IMR-90 (cell line): ENCODE data around the gene TGFB3. TPM values are rescaled to one million over a fixed set of nuclear protein-coding genes. Genes with fewer than 3 reads are reported as not detected.

Experiments
- ATAC-seq: fragments of 200-7000 bp; cut with Tn5 transposase; 2 replicates; pipeline ENCODE4 v1.9.1; 2020; ENCODE audit warnings: low read depth, mild to moderate bottlenecking, moderate library complexity
- BruUV-seq: library from RNA; stranded (reverse); fragments of 400-500 nt; replicated peaks from 2 replicates; lab custom pipeline; 2021; lab: Mats Ljungman, UMichigan
- CTCF ChIA-PET: fragments of 300-600 bp; formaldehyde crosslinking; extraction: SDS; loops from one replicate; lab custom pipeline; 2021; ENCODE audit warnings: antibody characterized with exemption; lab: Yijun Ruan, JAX
- POLR2A ChIA-PET: fragments of 300-600 bp; sonication (Branson Sonifier 250); formaldehyde crosslinking; loops from one replicate; lab custom pipeline; 2022; ENCODE audit warnings: antibody characterized with exemption; ENCODE audit not compliant: unreplicated experiment; lab: Charles Lee
- DNase-seq: peaks from one replicate; pipeline ENCODE4 v3.0.0; 2013
- H2AFZ ChIP-seq: replicated peaks from 2 replicates; pipeline ENCODE3; 2013; ENCODE audit warnings: low read length, mild to moderate bottlenecking; ENCODE audit not compliant: poor library complexity
- H2AK5ac ChIP-seq: 2 replicates; pipeline ENCODE4 v1.6.1; 2013; ENCODE audit warnings: low read depth, low read length, inconsistent platforms
- H2AK9ac ChIP-seq: replicated peaks from 2 replicates; pipeline ENCODE3; 2013; ENCODE audit warnings: mild to moderate bottlenecking, low read depth, low read length, moderate library complexity; ENCODE audit not compliant: poor library complexity
- H2BK120ac ChIP-seq: 2 replicates; pipeline ENCODE4 v1.6.1; 2013; ENCODE audit warnings: low read depth, low read length, inconsistent platforms
- H2BK15ac ChIP-seq: 3 replicates; pipeline ENCODE4 v1.6.1; 2013; ENCODE audit warnings: low read depth, low read length, inconsistent platforms
- H2BK20ac ChIP-seq: 2 replicates; pipeline ENCODE4 v1.6.1; 2013; ENCODE audit warnings: low read depth, mild to moderate bottlenecking, inconsistent platforms, low read length, moderate library complexity
- H2BK5ac ChIP-seq: 2 replicates; pipeline ENCODE4 v1.6.1; 2013; ENCODE audit warnings: mild to moderate bottlenecking, low read depth, low read length, inconsistent platforms; ENCODE audit not compliant: poor library complexity, severe bottlenecking
- H3K14ac ChIP-seq: replicated peaks from 2 replicates; pipeline ENCODE4 v1.6.1; 2013; ENCODE audit warnings: low read depth, low read length, inconsistent platforms
- H3K18ac ChIP-seq: 2 replicates; pipeline ENCODE4 v1.6.1; 2013; ENCODE audit warnings: low read depth, low read length, control low read depth
- H3K23ac ChIP-seq: 2 replicates; pipeline ENCODE4 v1.6.1; 2013; ENCODE audit warnings: low read depth, low read length, inconsistent platforms
- H3K27ac ChIP-seq: 2 replicates; pipeline ENCODE4 v1.5.1; 2013; ENCODE audit warnings: mild to moderate bottlenecking, control low read depth, low read length; ENCODE audit not compliant: insufficient read depth
- H3K27me3 ChIP-seq: 2 replicates; pipeline ENCODE4 v1.6.1; 2013; ENCODE audit warnings: low read length; ENCODE audit not compliant: control insufficient read depth, insufficient read depth
- H3K36me3 ChIP-seq: 2 replicates; pipeline ENCODE4 v1.6.1; 2013; ENCODE audit warnings: low read length, mixed read lengths; ENCODE audit not compliant: control insufficient read depth, insufficient read depth
- H3K4ac ChIP-seq: 2 replicates; pipeline ENCODE4 v1.6.1; 2013; ENCODE audit warnings: low read depth, low read length, inconsistent platforms
- H3K4me1 ChIP-seq: 2 replicates; pipeline ENCODE4 v1.6.1; 2013; ENCODE audit warnings: low read length, mixed read lengths; ENCODE audit not compliant: control insufficient read depth, insufficient read depth
- H3K4me2 ChIP-seq: 2 replicates; pipeline ENCODE4 v1.6.1; 2013; ENCODE audit warnings: low read depth, mild to moderate bottlenecking, control low read depth, low read length, moderate library complexity
- H3K4me3 ChIP-seq: 2 replicates; pipeline ENCODE4 v1.5.1; 2013; ENCODE audit warnings: low read depth, mild to moderate bottlenecking, control low read depth, low read length, moderate library complexity; ENCODE audit not compliant: insufficient read depth
- H3K56ac ChIP-seq: 2 replicates; pipeline ENCODE4 v1.6.1; 2013; ENCODE audit warnings: low read length, inconsistent platforms; ENCODE audit not compliant: insufficient read depth; ENCODE audit errors: extremely low read depth
- H3K79me1 ChIP-seq, 2 experiments: 2 replicates each; pipeline ENCODE4 v1.6.1; 2013; ENCODE audit warnings: low read length in 2 of 2, inconsistent platforms in 1 of 2, low read depth in 1 of 2
- H3K9ac ChIP-seq: 2 replicates; pipeline ENCODE4 v1.6.1; 2013; ENCODE audit warnings: low read depth, low read length, control low read depth
- H3K9me1 ChIP-seq: 2 replicates; pipeline ENCODE4 v1.6.1; 2013; ENCODE audit warnings: low read length, inconsistent platforms; ENCODE audit not compliant: insufficient read depth
- H3K9me3 ChIP-seq: 2 replicates; pipeline ENCODE4 v1.6.1; 2013; ENCODE audit warnings: low read length; ENCODE audit not compliant: control insufficient read depth, insufficient read depth
- H4K20me1 ChIP-seq: 2 replicates; pipeline ENCODE4 v1.6.1; 2013; ENCODE audit warnings: low read length, inconsistent platforms; ENCODE audit not compliant: insufficient read depth
- H4K5ac ChIP-seq: 2 replicates; pipeline ENCODE4 v1.6.1; 2013; ENCODE audit warnings: mild to moderate bottlenecking, low read depth, low read length, control low read depth
- H4K8ac ChIP-seq, 2 experiments: 2 replicates each; pipeline ENCODE4 v1.6.1; 2013; ENCODE audit warnings: low read depth in 2 of 2, low read length in 2 of 2, control low read depth in 1 of 2, inconsistent platforms in 1 of 2
- H4K91ac ChIP-seq: 2 replicates; pipeline ENCODE4 v1.6.1; 2013; ENCODE audit warnings: low read depth, low read length, inconsistent platforms; ENCODE audit not compliant: insufficient read depth
- BHLHE40 ChIP-seq: fragments of 150-350 bp; IDR thresholded peaks from 2 replicates; pipeline ENCODE4 v1.6.1; 2016; ENCODE audit warnings: mild to moderate bottlenecking, low read depth, low read length
- CHD1 ChIP-seq: IDR thresholded peaks from 2 replicates; pipeline ENCODE4 v1.6.1; 2012; ENCODE audit warnings: low read depth, low read length, improper control_type of control experiment
- CTCF ChIP-seq: conservative IDR thresholded peaks from 2 replicates; pipeline ENCODE4 v1.5.1; 2012; ENCODE audit warnings: mild to moderate bottlenecking, low read depth, low read length, improper control_type of control experiment
- ELK1 ChIP-seq: fragments of 150-350 bp; IDR thresholded peaks from 2 replicates; pipeline ENCODE4 v1.6.1; 2016; ENCODE audit warnings: low read depth, mild to moderate bottlenecking, low read length, moderate library complexity, borderline replicate concordance
- FOS ChIP-seq: fragments of 150-350 bp; IDR thresholded peaks from 2 replicates; pipeline ENCODE4 v1.6.1; 2016; ENCODE audit warnings: low read depth, low read length
- MXI1 ChIP-seq: IDR thresholded peaks from 2 replicates; pipeline ENCODE4 v1.6.1; 2012; ENCODE audit warnings: low read depth, mild to moderate bottlenecking, low read length, moderate library complexity, borderline replicate concordance
- RFX5 ChIP-seq: IDR thresholded peaks from 2 replicates; pipeline ENCODE4 v1.8.0; 2012; ENCODE audit warnings: low read depth, mild to moderate bottlenecking, low read length, moderate library complexity
- SMC3 ChIP-seq: fragments of 150-350 bp; IDR thresholded peaks from 2 replicates; pipeline ENCODE4 v1.6.1; 2016; ENCODE audit warnings: low read depth, mild to moderate bottlenecking, antibody characterized with exemption, low read length, moderate library complexity
- USF2 ChIP-seq: fragments of 150-350 bp; IDR thresholded peaks from 2 replicates; pipeline ENCODE4 v1.6.1; 2017; ENCODE audit warnings: mild to moderate bottlenecking, antibody characterized with exemption, low read length, low read depth
- WGBS, 2 experiments: methylation state at CpG; one replicate each; pipeline versions ENCODE4 v1.1.5 to v1.1.7; 2013; ENCODE audit warnings: missing lambda C conversion rate in 2 of 2; ENCODE audit not compliant: insufficient read length in 1 of 2; ENCODE audit errors: extremely low coverage in 2 of 2; 5-methylcytosine and 5-hydroxymethylcytosine counted together
- dilution Hi-C: fragments of 300-500 bp; cut with HindIII; formaldehyde crosslinking; loops from one replicate; pipeline ENCODE4 v1.14.3; 2018; ENCODE audit warnings: low sequenced_read_pairs; ENCODE audit not compliant: unreplicated experiment
- in situ Hi-C: fragments of 300-500 bp; cut with MboI; formaldehyde crosslinking; loops from 3 replicates; pipeline ENCODE4 v1.14.3; 2019; ENCODE audit warnings: low sequenced_read_pairs, inconsistent platforms, mixed read lengths
- intact Hi-C: fragments of 100-400 bp; cut with micrococcal nuclease; formaldehyde crosslinking; loops from 2 replicates; pipeline ENCODE4 v1.10.0; 2022
- polyA plus RNA-seq, 3 experiments: library from polyadenylated mRNA; depleted of rRNA; stranded (reverse); fragments of >200 nt; gene quantifications; 2 replicates each; pipeline ENCODE4 v1.2.3, GENCODE V29; 2012; ENCODE audit warnings: low replicate concordance in 1 of 3
- total RNA-seq: library from RNA; depleted of rRNA; stranded (reverse); fragments of >200 nt; gene quantifications from 2 replicates; pipeline ENCODE4 v1.2.3, GENCODE V29; 2012

The TGFB3 gene
- total and polyA plus RNA-seq, 2 of the 4 experiments (the other 2 are of a cell fraction) = 2.2 to 4.3 TPM

GRCh38 chr14:75971509-75971908 lies 10.3 kb downstream of the TGFB3 start:
- Histone ChIP-seq H3K36me3 (no peaks in the 10 kb centered on the region), H3K14ac (no peak overlapping the region), H3K23ac (no peak overlapping the region), H2BK120ac (no peak overlapping the region), H3K4me2 (no peak overlapping the region), H3K56ac (no peak overlapping the region), H4K91ac (no peak overlapping the region), H3K9ac (no peak overlapping the region), H3K27ac (no peak overlapping the region), H3K4me3 (no peak overlapping the region), H3K9me1 (no peaks in the 10 kb centered on the region), H2BK15ac (no peak overlapping the region), H2BK5ac (no peak overlapping the region), H2BK20ac (no peak overlapping the region), H4K20me1 (no peaks in the 10 kb centered on the region), H3K27me3 (no peaks in the 10 kb centered on the region; the same call in 1 of the 2 replicates), H2AK5ac (no peak overlapping the region), H4K5ac (no peak overlapping the region), H3K4me1 (no peaks in the 10 kb centered on the region), H2AFZ (no peak overlapping the region), H4K8ac (no peak overlapping the region), H3K18ac (no peak overlapping the region), H2AK9ac (no peak overlapping the region), H3K4ac (no peak overlapping the region), H3K9me3 (no peaks in the 10 kb centered on the region), H3K79me1 (no peaks in the 10 kb centered on the region)
- WGBS, 2 experiments = 100% methylated on average over 8 of the region's 15 CpGs; no CpG with 5 or more reads in 1 of the 2 experiments
- no peak for DNase-seq
- ChIA-PET CTCF (no interaction called here), POLR2A (no interaction called here)
- no peak for TF ChIP-seq MXI1
- TF ChIP-seq BHLHE40 = no peak
- TF ChIP-seq SMC3 = no peak
- TF ChIP-seq ELK1 = no peak
- TF ChIP-seq USF2 = no peak
- no peak for TF ChIP-seq CHD1
- no peak for TF ChIP-seq CTCF
- no peak for TF ChIP-seq FOS
- no peak for TF ChIP-seq RFX5
- no peak for ATAC-seq
- dilution Hi-C loops (no loop called here), intact Hi-C loops (no loop called here), in situ Hi-C loops (no loop called here)
- no TSS peak for BruUV-seq
